Endothelial cell of umbilical vein (primary cell): ENCODE data around the gene KCNQ5. TPM values are rescaled to one million over a fixed set of nuclear protein-coding genes. Genes with fewer than 3 reads are reported as not detected.

Experiments used
- BruUV-seq: library from RNA; stranded (reverse); fragments of 400-500 nt; replicated peaks from 2 replicates; lab custom pipeline; 2021; lab: Mats Ljungman, UMichigan
- CTCF ChIA-PET: fragments of 300-600, 350-600 bp; sonication (Branson Sonifier 250); formaldehyde crosslinking; loops from one replicate; lab custom pipeline; 2021; ENCODE audit warnings: antibody characterized with exemption, inconsistent platforms; lab: Charles Lee
- POLR2A ChIA-PET: fragments of 300-600, 350-600 bp; sonication (Branson Sonifier 250); formaldehyde crosslinking; loops from one replicate; lab custom pipeline; 2021; ENCODE audit warnings: antibody characterized with exemption, inconsistent platforms; lab: Charles Lee
- DNase-seq: peaks from one replicate; pipeline ENCODE4 v3.0.0-alpha.2; 2011; ENCODE audit warnings: low read depth, low spot score
- FAIRE-seq: peaks from 2 replicates; lab custom pipeline; 2011; peaks lifted over from hg19 to GRCh38; lab: Jason Lieb, UNC
- H2AFZ ChIP-seq: 2 replicates; pipeline ENCODE4 v1.6.0; 2012; ENCODE audit warnings: low read depth, low read length, control low read depth, inconsistent platforms
- H3K27ac ChIP-seq: 2 replicates; pipeline ENCODE4 v1.5.1; 2011; ENCODE audit warnings: low read depth, mild to moderate bottlenecking, control low read depth, low read length, moderate library complexity; ENCODE audit not compliant: insufficient read depth
- H3K27me3 ChIP-seq, 2 experiments: 2 replicates each; pipeline versions ENCODE4 v1.6.0 to v1.6.1; 2011; ENCODE audit warnings: low read length in 2 of 2, mixed read lengths in 1 of 2; ENCODE audit not compliant: control insufficient read depth in 2 of 2, insufficient read depth in 2 of 2
- H3K36me3 ChIP-seq, 2 experiments: 2 replicates in 1 of 2; 3 replicates in 1 of 2; pipeline ENCODE4 v1.5.1; 2011; ENCODE audit warnings: low read length in 2 of 2, mild to moderate bottlenecking in 1 of 2, moderate library complexity in 1 of 2; ENCODE audit not compliant: control insufficient read depth in 2 of 2, insufficient read depth in 2 of 2; ENCODE audit errors: extremely low read depth in 1 of 2
- H3K4me1 ChIP-seq: 3 replicates; pipeline ENCODE4 v1.5.1; 2011; ENCODE audit warnings: mild to moderate bottlenecking, low read length; ENCODE audit not compliant: control insufficient read depth, insufficient read depth; ENCODE audit errors: extremely low read depth
- H3K4me2 ChIP-seq: 2 replicates; pipeline ENCODE4 v1.6.1; 2011; ENCODE audit warnings: low read length, control low read depth, mixed read lengths; ENCODE audit not compliant: insufficient read depth
- H3K4me3 ChIP-seq, 3 experiments: fragments of 200-600 bp in 1 of 3; sonication (generic), shearing (Covaris generic) in 1 of 3; replicated peaks in 1 of 3; 2 replicates each; pipeline ENCODE4 v1.5.1; 2011 to 2016; ENCODE audit warnings: control low read depth in 3 of 3, low read length in 3 of 3, mild to moderate bottlenecking in 2 of 3, inconsistent platforms in 1 of 3, low read depth in 1 of 3, moderate library complexity in 1 of 3; ENCODE audit not compliant: insufficient read depth in 1 of 3
- H3K79me2 ChIP-seq: 2 replicates; pipeline ENCODE4 v1.6.0; 2012; ENCODE audit warnings: low read length, inconsistent platforms; ENCODE audit not compliant: control insufficient read depth, insufficient read depth
- H3K9ac ChIP-seq: replicated peaks from 2 replicates; pipeline ENCODE3; 2011; ENCODE audit warnings: low read length, control low read depth; ENCODE audit not compliant: insufficient read depth; ENCODE audit errors: extremely low read depth
- H3K9me1 ChIP-seq: replicated peaks from 3 replicates; pipeline ENCODE4 v1.6.0; 2011; ENCODE audit warnings: mild to moderate bottlenecking, low read length; ENCODE audit not compliant: control insufficient read depth, insufficient read depth; ENCODE audit errors: extremely low read depth
- H3K9me3 ChIP-seq: replicated peaks from 2 replicates; pipeline ENCODE4 v1.5.1; 2012; ENCODE audit warnings: low read length, inconsistent platforms; ENCODE audit not compliant: control insufficient read depth, insufficient read depth
- H4K20me1 ChIP-seq: replicated peaks from 2 replicates; pipeline ENCODE3; 2011; ENCODE audit warnings: mild to moderate bottlenecking, low read length; ENCODE audit not compliant: control insufficient read depth, insufficient read depth; ENCODE audit errors: extremely low read depth
- CTCF ChIP-seq, 2 donors: IDR thresholded peaks; 1 replicate in 1 of 2; 2 replicates in 1 of 2; pipeline ENCODE4 v1.5.1; 2011; ENCODE audit warnings: low read length in 2 of 2, mild to moderate bottlenecking in 2 of 2, moderate library complexity in 2 of 2, control low read depth in 1 of 2, inconsistent platforms in 1 of 2, low read depth in 1 of 2; ENCODE audit not compliant: insufficient read depth in 1 of 2; ENCODE audit errors: extremely low read depth in 1 of 2
- EZH2 ChIP-seq: IDR thresholded peaks from 2 replicates; pipeline ENCODE4 v1.6.1; 2012; ENCODE audit warnings: borderline replicate concordance, low read depth, mild to moderate bottlenecking, moderate library complexity, low read length, inconsistent platforms; ENCODE audit not compliant: severe bottlenecking
- FOS ChIP-seq: IDR thresholded peaks from 2 replicates; pipeline ENCODE4 v1.6.1; 2011; ENCODE audit warnings: mild to moderate bottlenecking, low read length, moderate library complexity, borderline replicate concordance; ENCODE audit not compliant: insufficient read depth
- GATA2 ChIP-seq: IDR thresholded peaks from 2 replicates; pipeline ENCODE4 v1.7.0; 2011; ENCODE audit warnings: low read depth, mild to moderate bottlenecking, moderate library complexity, mixed read lengths, low read length; ENCODE audit not compliant: insufficient read length, insufficient read depth
- JUN ChIP-seq: IDR thresholded peaks from 2 replicates; pipeline ENCODE4 v1.6.1; 2011; ENCODE audit warnings: borderline replicate concordance, low read depth; ENCODE audit not compliant: insufficient read length, insufficient read depth
- MAX ChIP-seq: IDR thresholded peaks from 2 replicates; pipeline ENCODE4 v1.6.1; 2011; ENCODE audit not compliant: insufficient read depth, insufficient read length
- MYC ChIP-seq: IDR thresholded peaks from one replicate; pipeline ENCODE4 v1.6.1; 2011; ENCODE audit warnings: mild to moderate bottlenecking, low read depth, low read length
- POLR2A ChIP-seq: IDR thresholded peaks from 2 replicates; pipeline ENCODE4 v1.6.1; 2012; ENCODE audit warnings: low read depth, mild to moderate bottlenecking, control low read depth, low read length
- POLR2AphosphoS5 ChIP-seq: IDR thresholded peaks from 2 replicates; pipeline ENCODE4 v1.6.1; 2012; ENCODE audit warnings: low read depth, mild to moderate bottlenecking, control low read depth, low read length, moderate library complexity; ENCODE audit not compliant: insufficient read depth
- dilution Hi-C: fragments of 300-500 bp; cut with MboI; formaldehyde crosslinking; loops from one replicate; pipeline ENCODE4 v1.15.0; 2019; ENCODE audit warnings: low sequenced_read_pairs; ENCODE audit not compliant: extremely low pct_ligation_motif_present
- intact Hi-C: fragments of 100-400 bp; cut with micrococcal nuclease; formaldehyde crosslinking; loops from one replicate; pipeline ENCODE4 v1.10.0; 2022
- polyA plus RNA-seq, 4 experiments: library from polyadenylated mRNA; depleted of rRNA in 3 of 4; stranded (reverse) in 3 of 4; unstranded in 1 of 4; fragments of >200 nt; gene quantifications; 2 replicates each; pipeline versions ENCODE4 v1.2.1 to v1.2.3, GENCODE V29; 2011 to 2012; ENCODE audit warnings: missing spikeins in 1 of 4
- total RNA-seq: library from RNA; stranded (reverse); gene quantifications from 2 replicates; pipeline ENCODE4 v1.2.3, GENCODE V29; 2021

The KCNQ5 gene
- total and polyA plus RNA-seq, 2 donors (not counting 3 experiments of a cell fraction or from before 2014, with no cell fraction given) = 0.22 TPM; not detected in 1

GRCh38 chr6:73049971-73050594 lies 428.2 kb downstream of the KCNQ5 start:
- CTCF ChIA-PET = no interaction called here
- H4K20me1 ChIP-seq = no peaks in the 10 kb centered on the region
- no peaks in the 10 kb centered on the region for H3K27me3 ChIP-seq
- H3K79me2 ChIP-seq = no peaks in the 10 kb centered on the region
- H3K27ac ChIP-seq = no peak overlapping the region
- no TSS peak for BruUV-seq
- H3K4me3 ChIP-seq = no peak overlapping the region
- H2AFZ ChIP-seq = no peak overlapping the region
- no peaks in the 10 kb centered on the region for H3K4me1 ChIP-seq
- H3K36me3 ChIP-seq = no peaks in the 10 kb centered on the region
- no peak overlapping the region for H3K4me2 ChIP-seq
- no peaks in the 10 kb centered on the region for H3K9me1 ChIP-seq
- no peaks in the 10 kb centered on the region for H3K9me3 ChIP-seq
- TF ChIP-seq CTCF (IDR thresholded peaks at IDR 0.05; ENCODE audit: extremely low read depth in 1 of 2, insufficient read depth in 1 of 2, low read depth in 1 of 2, low read length in 2 of 2) = no peak
- no peak for TF ChIP-seq JUN
- TF ChIP-seq GATA2 = no peak
- no peak for TF ChIP-seq MYC
- TF ChIP-seq MAX = no peak
- TF ChIP-seq POLR2AphosphoS5 = no peak
- no peak for TF ChIP-seq FOS
- no peak for TF ChIP-seq POLR2A
- TF ChIP-seq EZH2 = no peak
- dilution Hi-C loops (no loop called here), intact Hi-C loops (no loop called here)
- no peak overlapping the region for H3K9ac ChIP-seq
- FAIRE-seq = no peak
- POLR2A ChIA-PET = no interaction called here
- no peak for DNase-seq
